PC-9 (cell line): ENCODE results near the gene NFIX.

ENCODE experiments used
- EZH2 ChIP-seq: fragments of 200-600 bp; sonication (generic); IDR thresholded peaks from 2 replicates; pipeline ENCODE4 v1.8.0; 2017; ENCODE audit warnings: antibody characterized with exemption, low read depth
- TF ChIP-seq, protein P1 (sequence below): fragments of 200-600 bp; sonication (generic); conservative IDR thresholded peaks from 2 replicates; pipeline ENCODE4 v1.6.1; 2017; ENCODE audit warnings: mixed run types, antibody characterized with exemption, mild to moderate bottlenecking, moderate library complexity

DNA sequence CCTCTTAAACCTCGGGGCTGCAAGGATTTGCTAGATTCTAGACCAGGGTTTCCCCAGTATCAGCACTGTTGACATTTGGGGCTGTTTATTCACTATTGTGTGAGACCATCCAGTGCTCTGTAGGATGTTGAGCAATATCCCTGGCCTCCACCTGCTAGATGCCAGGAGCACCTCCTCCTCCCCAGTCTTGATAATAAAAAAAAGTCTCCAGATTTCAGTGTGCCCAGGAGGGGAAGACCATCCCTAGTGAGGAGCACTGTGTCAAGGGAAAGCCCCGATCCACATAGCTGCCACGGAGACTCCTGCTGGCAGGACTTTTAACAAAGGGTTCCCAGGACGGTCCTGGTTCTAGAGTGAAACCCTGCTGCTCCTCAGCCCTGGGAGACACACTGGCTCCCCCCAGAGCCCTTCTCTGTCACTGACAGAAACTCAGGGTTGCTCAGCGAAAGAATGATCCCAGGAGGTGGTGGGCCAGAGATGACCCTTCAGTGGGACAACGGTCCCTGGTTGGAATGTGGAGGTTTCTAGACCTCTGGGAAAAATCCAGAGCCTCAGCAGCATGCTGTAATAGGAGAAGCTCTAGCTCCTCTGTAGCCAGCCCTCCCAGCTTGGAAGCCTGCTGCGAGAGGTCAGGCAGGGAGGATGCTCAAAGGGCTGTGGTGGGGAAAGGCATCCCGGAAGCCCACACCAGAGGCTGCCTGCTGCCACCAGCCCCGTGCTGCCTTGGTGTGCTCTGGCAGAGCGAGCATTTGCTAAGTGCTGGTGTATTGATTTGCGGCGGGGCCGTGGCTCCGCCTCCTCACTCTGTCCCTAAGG lies 87.1 kb downstream of the NFIX start:
- TF ChIP-seq EZH2, result no peak
- TF ChIP-seq, protein P1, sequence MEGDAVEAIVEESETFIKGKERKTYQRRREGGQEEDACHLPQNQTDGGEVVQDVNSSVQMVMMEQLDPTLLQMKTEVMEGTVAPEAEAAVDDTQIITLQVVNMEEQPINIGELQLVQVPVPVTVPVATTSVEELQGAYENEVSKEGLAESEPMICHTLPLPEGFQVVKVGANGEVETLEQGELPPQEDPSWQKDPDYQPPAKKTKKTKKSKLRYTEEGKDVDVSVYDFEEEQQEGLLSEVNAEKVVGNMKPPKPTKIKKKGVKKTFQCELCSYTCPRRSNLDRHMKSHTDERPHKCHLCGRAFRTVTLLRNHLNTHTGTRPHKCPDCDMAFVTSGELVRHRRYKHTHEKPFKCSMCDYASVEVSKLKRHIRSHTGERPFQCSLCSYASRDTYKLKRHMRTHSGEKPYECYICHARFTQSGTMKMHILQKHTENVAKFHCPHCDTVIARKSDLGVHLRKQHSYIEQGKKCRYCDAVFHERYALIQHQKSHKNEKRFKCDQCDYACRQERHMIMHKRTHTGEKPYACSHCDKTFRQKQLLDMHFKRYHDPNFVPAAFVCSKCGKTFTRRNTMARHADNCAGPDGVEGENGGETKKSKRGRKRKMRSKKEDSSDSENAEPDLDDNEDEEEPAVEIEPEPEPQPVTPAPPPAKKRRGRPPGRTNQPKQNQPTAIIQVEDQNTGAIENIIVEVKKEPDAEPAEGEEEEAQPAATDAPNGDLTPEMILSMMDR, result peak; percentile 48; the same call in 1 of the 2 replicates
